RWPE2 (cell line): Measurements from ENCODE around the gene CDK16.

Experiments
- ATAC-seq: fragments of 200-7000 bp; cut with Tn5 transposase; 3 replicates; pipeline ENCODE4 v1.9.1; 2021; ENCODE audit warnings: low read depth
- DNase-seq: peaks from one replicate; pipeline ENCODE4 v3.0.0-alpha.2; 2020; ENCODE audit warnings: low spot score
- H3K27ac ChIP-seq: fragments of 450-650 bp; 2 replicates; pipeline ENCODE4 v1.5.1; 2017; ENCODE audit warnings: mild to moderate bottlenecking; ENCODE audit not compliant: poor library complexity, severe bottlenecking
- H3K27me3 ChIP-seq: fragments of 250-450 bp; sonication (Bioruptor Pico); 2 replicates; pipeline ENCODE4 v1.5.1; 2021; ENCODE audit warnings: mild to moderate bottlenecking, moderate library complexity; ENCODE audit not compliant: insufficient read depth, poor library complexity, severe bottlenecking
- H3K36me3 ChIP-seq: fragments of 250-450 bp; sonication (Bioruptor Pico); 2 replicates; pipeline ENCODE4 v1.5.1; 2020; ENCODE audit warnings: low read depth, mild to moderate bottlenecking, moderate library complexity
- H3K4me1 ChIP-seq: fragments of 250-450 bp; sonication (Bioruptor Pico); 2 replicates; pipeline ENCODE4 v1.5.1; 2021; ENCODE audit warnings: mild to moderate bottlenecking, moderate library complexity; ENCODE audit not compliant: insufficient read depth, poor library complexity, severe bottlenecking
- H3K4me3 ChIP-seq: fragments of 250-450 bp; sonication (Bioruptor Pico); 2 replicates; pipeline ENCODE4 v1.5.1; 2021; ENCODE audit warnings: mild to moderate bottlenecking, moderate library complexity; ENCODE audit not compliant: severe bottlenecking
- H3K9me3 ChIP-seq: fragments of 250-450 bp; sonication (Bioruptor Pico); 2 replicates; pipeline ENCODE4 v1.5.1; 2021; ENCODE audit warnings: mild to moderate bottlenecking, moderate library complexity; ENCODE audit not compliant: severe bottlenecking
- CTCF ChIP-seq: fragments of 450-650 bp; IDR thresholded peaks from one replicate; pipeline ENCODE4 v1.5.1; 2017; ENCODE audit warnings: mild to moderate bottlenecking, moderate library complexity; ENCODE audit not compliant: poor library complexity, severe bottlenecking

The CDK16 gene

GRCh38 chrX:47218280-47218919 lies at the start of gene CDK16:
Gene CDK16 (plus strand): TSS chrX:47218681. CDS start chrX:47223558, 4,877 bp downstream.
- peaks cover 24% of the 10 kb centered on the region for H3K36me3 ChIP-seq
- peaks cover 11% of the 10 kb centered on the region for H3K4me1 ChIP-seq
- H3K4me3 ChIP-seq, result peak within 1 kb of the TSS; percentile 91
- TF ChIP-seq CTCF, result no peak
- DNase-seq (no peak), ATAC-seq (peak; percentile 11; the same call in 1 of the 3 replicates)
- no peaks in the 10 kb centered on the region for H3K27me3 ChIP-seq
- H3K27ac ChIP-seq, result peak within 1 kb of the TSS; percentile 87
- H3K9me3 ChIP-seq, result no peaks in the 10 kb centered on the region

- ATAC-seq (no peak), DNase-seq (no peak)
- no peaks in the 10 kb centered on the region for H3K4me1 ChIP-seq
- TF ChIP-seq CTCF, result no peak
- no peaks in the 10 kb centered on the region for H3K9me3 ChIP-seq
- H3K36me3 ChIP-seq, result peaks cover 5% of the 10 kb centered on the region; the same call in 1 of the 2 replicates
- H3K27me3 ChIP-seq, result no peaks in the 10 kb centered on the region
- H3K4me3 ChIP-seq, result no peak overlapping the region
- H3K27ac ChIP-seq, result no peak overlapping the region
Observed at GRCh38 chrX:47169273-47169672, 49.2 kb upstream of the CDK16 start.

GRCh38 chrX:47169726-47170515 lies 48.6 kb upstream of the CDK16 start:
- ATAC-seq, result no peak
- Histone ChIP-seq H3K36me3 (peaks cover 5% of the 10 kb centered on the region; the same call in 1 of the 2 replicates), H3K9me3 (no peaks in the 10 kb centered on the region), H3K27me3 (no peaks in the 10 kb centered on the region), H3K27ac (no peak overlapping the region), H3K4me1 (no peaks in the 10 kb centered on the region), H3K4me3 (no peak overlapping the region)
- no peak for DNase-seq
- TF ChIP-seq CTCF, result no peak

- H3K27me3 ChIP-seq, result no peaks in the 10 kb centered on the region
- no peaks in the 10 kb centered on the region for H3K4me1 ChIP-seq
- peaks cover 5% of the 10 kb centered on the region; the same call in 1 of the 2 replicates for H3K36me3 ChIP-seq
- no peak overlapping the region for H3K27ac ChIP-seq
- ATAC-seq (no peak), DNase-seq (no peak)
- no peak for TF ChIP-seq CTCF
- H3K9me3 ChIP-seq, result no peaks in the 10 kb centered on the region
- H3K4me3 ChIP-seq, result no peak overlapping the region
Observed at GRCh38 chrX:47170861-47171692, 47.4 kb upstream of the CDK16 start.
